ENCODE data around the gene KDELR1. TPM values are rescaled to one million over a fixed set of nuclear protein-coding genes. Genes with fewer than 3 reads are reported as not detected.
A peak's percentile ranks its signal among the peaks of the same experiment; 100 is the strongest.

The KDELR1 gene
- total and polyA plus RNA-seq, 2 of the 13 experiments (the other 11 are each of a cell fraction or from before 2014, with no cell fraction given): 134 to 185 TPM

DNA sequence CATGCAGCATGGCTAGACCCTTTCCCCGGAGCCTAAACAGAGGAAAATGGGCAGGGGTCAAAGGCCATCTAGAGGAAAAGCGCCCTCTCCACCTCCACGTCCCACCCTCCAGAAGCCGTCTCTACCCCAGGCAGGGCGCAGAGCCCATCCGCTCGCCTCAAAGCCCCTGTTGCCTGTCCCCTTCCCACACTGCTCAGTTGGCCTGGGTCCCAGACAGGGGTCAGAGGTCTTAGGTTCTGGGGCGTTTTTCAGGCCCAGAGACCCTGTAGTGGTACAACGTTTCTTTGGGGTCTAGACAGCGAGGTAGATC, 27.9 kb downstream of the KDELR1 start (continued):
- TF ChIP-seq ZFP41 (CRISPR knock-in tag; IDR thresholded peaks at IDR 0.05; ENCODE audit: borderline replicate concordance): 0 out of 2 replicates have a peak, but pooled peaks have one; percentile 14
- peak; percentile 55; the same call in 1 of the 2 replicates for TF ChIP-seq ZNF225 (CRISPR knock-in tag; IDR thresholded peaks at IDR 0.05)
- no peak for TF ChIP-seq ZNF12 (CRISPR knock-in tag; IDR thresholded peaks at IDR 0.05)
- TF ChIP-seq SMAD3 (CRISPR knock-in tag; IDR thresholded peaks at IDR 0.05): 0 out of 2 replicates have a peak, but pooled peaks have one; percentile 32
- peak; percentile 53; the same call in 1 of the 2 replicates for TF ChIP-seq HIVEP1 (CRISPR knock-in tag; IDR thresholded peaks at IDR 0.05)
- TF ChIP-seq FOXJ3 (CRISPR knock-in tag; IDR thresholded peaks at IDR 0.05; ENCODE audit: borderline replicate concordance): 0 out of 2 replicates have a peak, but pooled peaks have one; percentile 15
- TF ChIP-seq, protein P1, sequence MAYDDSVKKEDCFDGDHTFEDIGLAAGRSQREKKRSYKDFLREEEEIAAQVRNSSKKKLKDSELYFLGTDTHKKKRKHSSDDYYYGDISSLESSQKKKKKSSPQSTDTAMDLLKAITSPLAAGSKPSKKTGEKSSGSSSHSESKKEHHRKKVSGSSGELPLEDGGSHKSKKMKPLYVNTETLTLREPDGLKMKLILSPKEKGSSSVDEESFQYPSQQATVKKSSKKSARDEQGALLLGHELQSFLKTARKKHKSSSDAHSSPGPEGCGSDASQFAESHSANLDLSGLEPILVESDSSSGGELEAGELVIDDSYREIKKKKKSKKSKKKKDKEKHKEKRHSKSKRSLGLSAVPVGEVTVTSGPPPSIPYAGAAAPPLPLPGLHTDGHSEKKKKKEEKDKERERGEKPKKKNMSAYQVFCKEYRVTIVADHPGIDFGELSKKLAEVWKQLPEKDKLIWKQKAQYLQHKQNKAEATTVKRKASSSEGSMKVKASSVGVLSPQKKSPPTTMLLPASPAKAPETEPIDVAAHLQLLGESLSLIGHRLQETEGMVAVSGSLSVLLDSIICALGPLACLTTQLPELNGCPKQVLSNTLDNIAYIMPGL (CRISPR knock-in tag; IDR thresholded peaks at IDR 0.05; ENCODE audit: borderline replicate concordance in 1 of 2, low read depth in 1 of 2): peak in 1 of 2 experiments; percentile 37; a peak in 1 of 4 replicates
- TF ChIP-seq, protein P2, sequence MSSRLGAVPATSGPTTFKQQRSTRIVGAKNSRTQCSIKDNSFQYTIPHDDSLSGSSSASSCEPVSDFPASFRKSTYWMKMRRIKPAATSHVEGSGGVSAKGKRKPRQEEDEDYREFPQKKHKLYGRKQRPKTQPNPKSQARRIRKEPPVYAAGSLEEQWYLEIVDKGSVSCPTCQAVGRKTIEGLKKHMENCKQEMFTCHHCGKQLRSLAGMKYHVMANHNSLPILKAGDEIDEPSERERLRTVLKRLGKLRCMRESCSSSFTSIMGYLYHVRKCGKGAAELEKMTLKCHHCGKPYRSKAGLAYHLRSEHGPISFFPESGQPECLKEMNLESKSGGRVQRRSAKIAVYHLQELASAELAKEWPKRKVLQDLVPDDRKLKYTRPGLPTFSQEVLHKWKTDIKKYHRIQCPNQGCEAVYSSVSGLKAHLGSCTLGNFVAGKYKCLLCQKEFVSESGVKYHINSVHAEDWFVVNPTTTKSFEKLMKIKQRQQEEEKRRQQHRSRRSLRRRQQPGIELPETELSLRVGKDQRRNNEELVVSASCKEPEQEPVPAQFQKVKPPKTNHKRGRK (CRISPR knock-in tag; IDR thresholded peaks at IDR 0.05): no peak
- peak; percentile 92; the same call in 1 of the 2 replicates for TF ChIP-seq ZNF501 (CRISPR knock-in tag; IDR thresholded peaks at IDR 0.05)
- TF ChIP-seq ZNF773 (CRISPR knock-in tag; IDR thresholded peaks at IDR 0.05; ENCODE audit: borderline replicate concordance): 0 out of 2 replicates have a peak, but pooled peaks have one; percentile 76
- no peak for TF ChIP-seq ZNF17 (CRISPR knock-in tag; IDR thresholded peaks at IDR 0.05)
- TF ChIP-seq ZNF850 (CRISPR knock-in tag; conservative IDR thresholded peaks at IDR 0.05): no peak
- TF ChIP-seq, protein P3, sequence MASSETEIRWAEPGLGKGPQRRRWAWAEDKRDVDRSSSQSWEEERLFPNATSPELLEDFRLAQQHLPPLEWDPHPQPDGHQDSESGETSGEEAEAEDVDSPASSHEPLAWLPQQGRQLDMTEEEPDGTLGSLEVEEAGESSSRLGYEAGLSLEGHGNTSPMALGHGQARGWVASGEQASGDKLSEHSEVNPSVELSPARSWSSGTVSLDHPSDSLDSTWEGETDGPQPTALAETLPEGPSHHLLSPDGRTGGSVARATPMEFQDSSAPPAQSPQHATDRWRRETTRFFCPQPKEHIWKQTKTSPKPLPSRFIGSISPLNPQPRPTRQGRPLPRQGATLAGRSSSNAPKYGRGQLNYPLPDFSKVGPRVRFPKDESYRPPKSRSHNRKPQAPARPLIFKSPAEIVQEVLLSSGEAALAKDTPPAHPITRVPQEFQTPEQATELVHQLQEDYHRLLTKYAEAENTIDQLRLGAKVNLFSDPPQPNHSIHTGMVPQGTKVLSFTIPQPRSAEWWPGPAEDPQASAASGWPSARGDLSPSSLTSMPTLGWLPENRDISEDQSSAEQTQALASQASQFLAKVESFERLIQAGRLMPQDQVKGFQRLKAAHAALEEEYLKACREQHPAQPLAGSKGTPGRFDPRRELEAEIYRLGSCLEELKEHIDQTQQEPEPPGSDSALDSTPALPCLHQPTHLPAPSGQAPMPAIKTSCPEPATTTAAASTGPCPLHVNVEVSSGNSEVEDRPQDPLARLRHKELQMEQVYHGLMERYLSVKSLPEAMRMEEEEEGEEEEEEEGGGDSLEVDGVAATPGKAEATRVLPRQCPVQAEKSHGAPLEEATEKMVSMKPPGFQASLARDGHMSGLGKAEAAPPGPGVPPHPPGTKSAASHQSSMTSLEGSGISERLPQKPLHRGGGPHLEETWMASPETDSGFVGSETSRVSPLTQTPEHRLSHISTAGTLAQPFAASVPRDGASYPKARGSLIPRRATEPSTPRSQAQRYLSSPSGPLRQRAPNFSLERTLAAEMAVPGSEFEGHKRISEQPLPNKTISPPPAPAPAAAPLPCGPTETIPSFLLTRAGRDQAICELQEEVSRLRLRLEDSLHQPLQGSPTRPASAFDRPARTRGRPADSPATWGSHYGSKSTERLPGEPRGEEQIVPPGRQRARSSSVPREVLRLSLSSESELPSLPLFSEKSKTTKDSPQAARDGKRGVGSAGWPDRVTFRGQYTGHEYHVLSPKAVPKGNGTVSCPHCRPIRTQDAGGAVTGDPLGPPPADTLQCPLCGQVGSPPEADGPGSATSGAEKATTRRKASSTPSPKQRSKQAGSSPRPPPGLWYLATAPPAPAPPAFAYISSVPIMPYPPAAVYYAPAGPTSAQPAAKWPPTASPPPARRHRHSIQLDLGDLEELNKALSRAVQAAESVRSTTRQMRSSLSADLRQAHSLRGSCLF (CRISPR knock-in tag; IDR thresholded peaks at IDR 0.05; ENCODE audit: borderline replicate concordance): 0 out of 2 replicates have a peak, but pooled peaks have one; percentile 46
- no peak for TF ChIP-seq ZNF703 (CRISPR knock-in tag; IDR thresholded peaks at IDR 0.05; ENCODE audit: borderline replicate concordance)
- TF ChIP-seq CAMTA2 (CRISPR knock-in tag; IDR thresholded peaks at IDR 0.05; ENCODE audit: borderline replicate concordance): peak; percentile 89; the same call in 1 of the 2 replicates
- TF ChIP-seq ZNF879 (CRISPR knock-in tag; IDR thresholded peaks at IDR 0.05): no peak; the same call in 1 of the 2 replicates
- TF ChIP-seq TEAD2 (CRISPR knock-in tag; IDR thresholded peaks at IDR 0.05): 0 out of 2 replicates have a peak, but pooled peaks have one; percentile 35
- TF ChIP-seq TCF12 (IDR thresholded peaks at IDR 0.05): no peak
- 0 out of 2 replicates have a peak, but pooled peaks have one; percentile 82 for TF ChIP-seq TCF12 (CRISPR knock-in tag; IDR thresholded peaks at IDR 0.05)
- TF ChIP-seq ZNF430 (CRISPR knock-in tag; IDR thresholded peaks at IDR 0.05): peak; percentile 75; the same call in 1 of the 2 replicates
- TF ChIP-seq ZNF614 (CRISPR knock-in tag; IDR thresholded peaks at IDR 0.05; ENCODE audit: borderline replicate concordance): 0 out of 2 replicates have a peak, but pooled peaks have one; percentile 4
- TF ChIP-seq TSC22D2 (CRISPR knock-in tag; IDR thresholded peaks at IDR 0.05; ENCODE audit: borderline replicate concordance): no peak

Measured in HepG2 (cell line).